ENCODE measurements around the gene DOK1.

The DOK1 gene

DNA sequence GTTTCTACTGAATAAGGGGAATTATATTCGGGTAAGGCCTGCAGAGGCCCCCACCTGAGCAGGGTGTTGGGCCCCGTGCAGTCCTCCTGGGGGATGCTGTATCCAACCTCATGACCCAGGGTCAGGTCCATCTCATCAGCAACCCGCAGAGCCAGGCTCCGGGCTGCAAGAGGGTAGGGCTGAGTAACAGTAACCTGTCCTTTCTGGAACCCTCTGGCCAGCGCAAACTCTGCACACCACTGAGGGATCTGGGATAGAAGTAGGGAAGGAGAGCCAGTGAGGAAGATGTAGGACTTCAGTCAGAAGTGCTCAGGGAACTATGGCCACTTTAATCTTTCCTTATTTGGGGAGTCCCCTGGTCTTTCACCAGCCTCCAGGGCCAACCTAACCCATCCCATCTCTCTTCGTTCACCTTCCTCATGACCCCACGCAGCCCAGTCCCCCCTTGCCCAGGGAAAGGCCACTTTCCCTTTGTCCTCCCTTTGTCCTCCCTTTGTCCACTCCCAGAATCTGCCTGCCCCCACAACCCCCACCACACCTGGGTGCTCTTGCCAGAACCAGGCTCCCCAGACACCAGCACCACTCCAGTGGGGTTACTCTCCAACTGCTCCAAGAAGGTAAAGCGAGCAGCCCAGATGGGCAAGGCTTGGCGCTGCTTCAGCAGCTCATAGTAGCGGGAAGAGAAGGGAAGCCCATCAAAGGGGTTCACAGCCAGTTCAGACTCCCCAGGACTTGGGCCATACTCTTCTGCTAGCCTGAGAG lies 29.4 kb upstream of the DOK1 start:
- Histone ChIP-seq H3K4me3 (no peak overlapping the region), H3K27ac (no peak overlapping the region)

DNA sequence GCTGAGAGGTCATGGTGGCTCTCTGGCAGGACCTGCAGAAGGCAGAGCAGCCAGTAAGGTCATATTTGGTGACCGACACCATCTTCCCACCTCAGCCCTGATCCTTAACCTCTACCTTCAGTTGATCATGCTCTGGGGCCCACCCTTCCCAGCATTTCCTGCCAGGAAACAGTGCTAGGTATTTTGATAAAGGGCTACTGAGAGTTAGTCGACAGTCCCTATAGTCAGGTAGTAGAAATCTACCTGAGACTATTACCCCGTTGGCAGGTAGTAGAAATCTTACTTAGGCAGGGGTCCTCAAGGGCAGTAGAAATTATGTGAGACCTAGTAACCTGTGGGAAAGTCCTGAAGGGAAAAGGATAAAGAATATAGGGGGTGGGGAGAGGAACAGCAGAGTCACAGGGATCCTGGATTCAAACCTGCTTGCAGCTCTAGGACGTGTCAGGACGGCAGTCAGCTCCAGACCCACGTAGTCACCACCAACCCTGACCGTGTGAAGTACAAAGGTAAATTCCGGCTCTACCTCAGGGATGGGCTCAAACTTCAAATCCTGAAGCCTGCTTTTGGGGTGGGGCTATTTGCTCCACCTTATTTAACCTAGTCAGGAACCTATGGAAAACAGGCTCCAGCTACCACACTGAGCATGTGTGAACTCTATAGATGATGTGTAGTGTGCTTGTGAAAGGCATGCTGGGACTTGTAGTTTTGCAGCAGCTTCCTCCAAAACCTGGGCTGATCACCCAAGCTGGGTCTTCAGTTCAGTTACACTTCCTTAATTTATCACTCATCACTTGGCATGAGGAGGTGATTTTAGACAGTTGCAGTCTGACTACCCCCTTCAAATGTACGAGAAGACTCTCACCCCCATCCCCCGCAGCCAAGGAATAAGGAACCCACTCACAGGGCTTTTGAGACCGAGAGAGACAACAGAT lies 28.5 kb upstream of the DOK1 start, which contains the start of gene DQX1:
Gene DQX1 (minus strand): TSS at position 515 of the 932 bp plus-strand sequence. CDS start 502 bp downstream, at position 13.
- Histone ChIP-seq H3K27ac (peak within 1 kb of the TSS in 1 of 21 experiments; percentile 34), H3K4me3 (no peak within 1 kb of the TSS)

DNA sequence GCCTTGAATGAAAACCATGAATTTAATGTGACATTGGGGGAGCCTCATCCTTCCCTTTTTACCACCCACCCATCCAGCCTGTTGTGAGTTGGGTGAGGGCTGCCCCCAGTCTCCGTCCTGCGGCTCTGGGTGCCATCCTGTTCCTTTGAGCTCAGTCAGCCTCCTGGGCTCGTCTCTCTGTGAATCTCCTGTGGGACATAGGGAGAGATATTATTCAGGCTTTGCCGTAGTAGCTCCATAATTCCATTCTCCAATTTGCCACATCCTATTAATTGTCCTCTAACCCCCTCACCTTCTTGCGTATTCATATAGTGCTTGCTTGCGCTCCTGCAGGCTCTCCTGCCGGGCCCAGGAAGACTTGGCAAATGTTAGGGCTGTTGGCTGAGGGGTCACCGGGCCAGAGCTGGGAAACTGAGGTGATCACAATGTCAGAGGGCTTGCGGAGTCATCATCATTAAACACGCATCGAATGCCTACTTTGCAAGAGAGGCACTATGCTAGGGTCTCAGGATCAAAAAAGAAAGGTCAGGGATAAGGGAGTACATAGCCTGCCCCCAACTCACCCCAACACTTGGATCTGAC lies 27.8 kb upstream of the DOK1 start:
- Histone ChIP-seq H3K4me3 (no peak overlapping the region), H3K27ac (no peak overlapping the region)

DNA sequence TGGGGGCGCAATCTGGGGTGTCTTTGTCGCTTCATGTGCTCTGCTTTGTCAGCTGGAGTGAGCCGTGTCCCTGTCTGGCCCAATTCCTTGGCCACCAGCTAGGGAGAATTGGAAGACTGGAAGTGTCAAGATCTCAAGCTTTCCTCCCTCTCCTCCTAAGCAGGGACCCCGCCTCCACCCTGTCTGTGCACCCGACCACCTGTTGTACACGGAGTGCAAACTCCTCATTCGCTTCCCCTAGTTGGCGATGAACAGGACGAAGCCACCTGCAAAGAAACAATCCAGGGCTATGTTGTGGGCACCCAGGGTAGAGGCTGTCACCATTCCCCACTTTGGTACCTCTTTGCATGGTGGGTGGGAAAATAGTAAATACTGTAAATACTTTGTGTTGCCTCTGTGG lies 26.8 kb upstream of the DOK1 start:
- Histone ChIP-seq H3K4me3 (no peak overlapping the region), H3K27ac (no peak overlapping the region)

DNA sequence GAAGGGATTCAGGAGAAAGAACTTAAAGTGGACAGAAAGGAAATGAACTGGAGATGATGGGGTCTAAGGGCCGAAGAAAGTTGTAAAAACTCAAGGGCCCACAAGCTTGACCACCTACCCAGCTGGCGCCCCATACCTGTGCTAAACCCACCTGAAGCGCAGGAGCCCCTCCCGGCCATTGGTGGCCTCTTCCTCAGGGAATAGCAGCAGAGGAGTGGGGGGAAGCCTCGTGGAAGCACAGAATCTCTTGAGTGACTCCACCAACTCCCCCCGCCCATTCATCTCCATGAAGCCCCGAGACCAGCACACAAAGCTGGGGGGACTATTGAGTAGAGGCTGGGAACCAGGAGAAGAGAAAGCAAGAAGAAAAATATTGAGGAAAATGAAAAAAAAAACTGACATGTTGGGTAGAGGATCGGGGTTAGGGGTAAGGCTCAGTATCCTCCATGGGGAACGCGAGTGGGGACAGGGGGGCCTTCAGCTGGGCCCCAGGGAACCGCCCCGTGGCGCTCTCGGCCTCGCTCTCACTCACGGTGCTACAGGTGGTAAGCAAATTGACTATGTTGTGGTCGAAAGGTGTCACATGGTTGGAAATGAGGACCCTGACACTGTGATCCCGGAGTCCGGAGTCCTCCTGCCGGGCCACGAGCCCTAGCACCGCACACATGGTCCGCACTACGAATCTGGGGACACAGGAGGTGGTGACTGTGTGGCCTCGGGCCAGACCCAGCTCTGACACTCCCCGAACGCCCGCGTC lies 25.7 kb upstream of the DOK1 start:
- Histone ChIP-seq H3K4me3 (peak overlapping the region; percentile 91 to 96 (median 94)), H3K27ac (peak overlapping the region; percentile 77 to 98 (median 94))

DNA sequence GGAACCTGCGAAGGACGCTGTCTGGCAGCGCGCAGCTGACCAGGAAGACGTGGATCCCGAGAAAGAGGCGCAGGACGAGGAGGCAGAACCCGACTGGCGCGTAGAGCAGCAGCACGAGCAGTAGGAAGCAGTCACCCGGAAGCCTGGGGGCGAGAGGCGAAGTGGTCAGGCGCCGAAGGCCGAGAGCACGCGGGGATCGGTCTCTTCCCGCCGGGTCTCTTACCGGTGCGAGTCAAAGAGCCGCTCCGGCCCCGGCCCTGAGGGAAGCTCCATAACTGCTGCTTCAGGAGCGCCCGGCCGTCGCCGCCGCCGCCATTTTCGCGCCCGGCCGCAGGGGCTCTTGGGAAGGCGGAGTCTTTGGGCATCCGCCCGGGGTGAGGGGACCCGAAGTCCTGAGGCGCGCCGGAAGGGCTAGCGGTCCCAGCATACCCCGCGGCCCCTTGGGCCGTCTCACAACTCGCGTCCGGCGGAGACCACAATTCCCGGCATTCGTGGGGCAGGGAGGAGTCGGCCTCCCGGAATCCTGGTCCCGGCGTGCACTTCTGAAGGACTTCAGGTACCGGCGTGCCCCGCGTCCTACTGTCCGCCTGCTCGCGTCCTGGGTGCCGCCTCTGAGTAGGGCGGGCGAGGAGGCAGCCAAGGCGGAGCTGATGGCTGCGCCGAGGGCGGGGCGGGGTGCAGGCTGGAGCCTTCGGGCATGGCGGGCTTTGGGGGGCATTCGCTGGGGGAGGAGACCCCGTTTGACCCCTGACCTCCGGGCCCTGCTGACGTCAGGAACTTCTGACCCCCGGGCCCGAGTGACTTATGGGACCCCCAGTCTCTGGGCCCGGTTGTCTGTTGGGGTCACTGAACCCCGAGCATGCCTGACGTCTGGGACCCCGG lies 24.9 kb upstream of the DOK1 start, which contains the start of the genes AUP1 and HTRA2:
Gene AUP1 (minus strand): TSS at position 350 of the 882 bp plus-strand sequence. CDS start 77 bp downstream, at position 273.
Gene HTRA2 (plus strand): TSS at position 577 of the 882 bp plus-strand sequence. CDS start 74 bp downstream, at position 651.
- H3K4me3 ChIP-seq, result peak within 1 kb of the TSS; percentile 91 to 96 (median 94)
- peak within 1 kb of the TSS; percentile 77 to 98 (median 94) for H3K27ac ChIP-seq

DNA sequence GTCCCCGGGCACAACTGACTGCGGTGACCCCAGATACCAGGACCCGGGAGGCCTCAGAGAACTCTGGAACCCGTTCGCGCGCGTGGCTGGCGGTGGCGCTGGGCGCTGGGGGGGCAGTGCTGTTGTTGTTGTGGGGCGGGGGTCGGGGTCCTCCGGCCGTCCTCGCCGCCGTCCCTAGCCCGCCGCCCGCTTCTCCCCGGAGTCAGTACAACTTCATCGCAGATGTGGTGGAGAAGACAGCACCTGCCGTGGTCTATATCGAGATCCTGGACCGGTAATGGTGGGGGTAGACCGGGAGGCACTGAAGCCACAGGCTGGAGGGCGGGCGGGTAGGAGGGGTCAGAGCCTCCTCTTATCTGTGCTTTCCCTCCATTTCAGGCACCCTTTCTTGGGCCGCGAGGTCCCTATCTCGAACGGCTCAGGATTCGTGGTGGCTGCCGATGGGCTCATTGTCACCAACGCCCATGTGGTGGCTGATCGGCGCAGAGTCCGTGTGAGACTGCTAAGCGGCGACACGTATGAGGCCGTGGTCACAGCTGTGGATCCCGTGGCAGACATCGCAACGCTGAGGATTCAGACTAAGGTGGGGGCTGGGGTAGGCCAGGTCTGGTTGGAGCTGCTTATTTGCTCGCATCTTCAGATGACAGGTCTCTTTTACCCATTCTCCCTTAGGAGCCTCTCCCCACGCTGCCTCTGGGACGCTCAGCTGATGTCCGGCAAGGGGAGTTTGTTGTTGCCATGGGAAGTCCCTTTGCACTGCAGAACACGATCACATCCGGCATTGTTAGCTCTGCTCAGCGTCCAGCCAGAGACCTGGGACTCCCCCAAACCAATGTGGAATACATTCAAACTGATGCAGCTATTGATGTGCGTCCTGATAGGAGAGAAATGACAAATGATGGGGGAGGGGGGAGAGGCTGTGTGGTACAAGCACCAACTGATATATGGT lies 24.0 kb upstream of the DOK1 start:
- Histone ChIP-seq H3K4me3 (peak overlapping the region; percentile 91 to 96 (median 94)), H3K27ac (peak overlapping the region; percentile 54 to 98 (median 94))

DNA sequence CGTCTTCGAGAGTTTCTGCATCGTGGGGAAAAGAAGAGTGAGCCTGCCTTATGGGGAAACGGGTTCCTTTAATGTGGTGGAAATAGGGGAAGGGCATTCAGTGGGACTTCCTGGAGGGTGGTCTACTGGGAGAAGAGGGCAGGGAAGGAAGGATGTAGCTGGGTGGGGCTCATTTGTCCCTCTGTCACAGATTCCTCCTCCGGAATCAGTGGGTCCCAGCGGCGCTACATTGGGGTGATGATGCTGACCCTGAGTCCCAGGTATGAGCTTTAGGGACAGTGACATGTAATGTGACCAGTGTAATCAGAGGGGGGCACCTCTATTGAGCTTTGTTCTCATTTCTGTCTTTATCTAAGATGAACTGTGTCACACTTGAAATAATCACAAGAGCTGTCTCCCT lies 22.9 kb upstream of the DOK1 start:
- Histone ChIP-seq H3K4me3 (no peak overlapping the region), H3K27ac (peak overlapping the region in 2 of 21 experiments; percentile 94)

DNA sequence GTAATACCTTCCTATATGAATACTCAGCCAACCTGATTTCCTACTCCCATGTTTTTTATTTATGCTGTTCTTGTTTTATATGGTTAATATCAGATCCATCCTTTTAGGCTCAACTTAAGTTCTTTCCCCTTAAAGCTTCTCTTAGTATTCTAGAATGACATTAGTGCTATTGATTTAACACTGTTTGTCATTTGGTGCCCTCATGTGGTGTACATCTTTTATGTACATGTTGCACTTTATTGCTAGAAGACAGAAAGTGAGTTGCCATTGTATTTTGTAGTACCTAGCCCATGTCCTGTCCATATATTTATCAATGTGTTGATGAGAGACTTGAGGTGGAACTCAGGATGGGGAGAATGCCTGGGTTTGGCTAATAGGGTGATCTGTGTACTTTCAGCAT lies 22.3 kb upstream of the DOK1 start:
- Histone ChIP-seq H3K27ac (no peak overlapping the region), H3K4me3 (no peak overlapping the region)

DNA sequence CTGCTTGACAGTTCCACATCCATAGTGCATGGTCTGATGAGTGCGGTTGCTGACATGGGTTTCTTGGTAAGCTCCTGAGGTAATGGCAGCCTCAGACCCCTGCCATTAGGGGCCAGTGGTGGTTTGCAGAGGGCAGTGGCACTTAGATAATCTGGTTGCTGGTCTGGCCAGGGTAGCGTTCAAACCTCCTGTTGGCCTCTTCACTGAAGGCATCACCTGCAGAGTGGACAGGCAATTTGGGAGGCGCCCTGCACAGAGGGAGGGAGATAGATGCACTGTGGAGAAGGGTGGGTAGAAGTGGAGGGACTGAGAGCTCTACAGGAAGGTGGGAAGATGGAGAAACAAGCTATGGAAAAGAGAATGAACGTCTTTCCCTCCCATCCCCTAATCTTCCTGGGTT lies 21.1 kb upstream of the DOK1 start:
- Histone ChIP-seq H3K4me3 (no peak overlapping the region), H3K27ac (no peak overlapping the region)

DNA sequence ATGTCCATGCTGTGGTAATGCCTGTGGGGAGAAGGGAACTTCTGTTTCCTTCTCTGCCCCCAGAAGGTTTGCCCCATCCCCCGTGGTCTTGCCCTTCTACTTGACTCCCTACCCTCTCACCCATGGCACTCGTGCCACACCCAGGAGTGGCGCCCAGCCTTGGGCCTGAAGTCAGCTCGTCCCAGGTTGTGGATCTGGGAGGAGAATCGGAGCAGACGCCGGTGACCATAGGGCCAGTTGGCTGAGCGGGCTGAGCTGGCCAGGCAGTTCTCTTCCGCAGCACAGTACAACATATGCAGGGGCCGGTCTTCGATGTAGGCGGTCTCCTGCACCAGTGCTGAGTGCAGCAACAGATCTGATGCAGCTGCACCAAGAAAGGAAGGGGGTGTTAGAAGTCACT lies 20.1 kb upstream of the DOK1 start:
- Histone ChIP-seq H3K27ac (no peak overlapping the region), H3K4me3 (no peak overlapping the region)

DNA sequence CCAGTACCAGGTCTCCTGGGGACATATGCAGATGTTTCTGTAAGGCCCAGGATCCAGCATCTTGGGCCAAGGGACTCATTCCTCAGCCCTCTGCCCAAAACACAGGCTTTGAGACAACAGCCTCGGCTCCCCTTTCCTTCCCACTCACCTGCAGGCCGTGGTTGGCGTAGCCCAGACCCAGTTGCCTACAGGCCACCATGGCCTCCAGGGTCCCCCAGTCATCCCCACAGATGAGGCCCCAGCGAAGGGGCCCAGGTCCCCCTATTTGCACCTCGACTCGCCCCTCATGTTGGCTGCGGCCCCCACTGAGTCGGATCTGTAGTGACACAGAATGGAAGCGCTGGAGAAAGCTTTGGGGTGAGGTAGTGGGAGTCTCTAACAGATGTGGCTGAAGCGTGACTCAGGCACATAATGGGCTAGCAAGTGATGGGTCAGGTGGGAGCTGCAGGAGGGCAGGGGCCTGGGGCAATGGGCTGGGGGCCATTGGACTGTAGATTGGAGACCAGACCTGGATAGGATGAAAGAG lies 19.0 kb upstream of the DOK1 start:
- Histone ChIP-seq H3K4me3 (no peak overlapping the region), H3K27ac (no peak overlapping the region)

DNA sequence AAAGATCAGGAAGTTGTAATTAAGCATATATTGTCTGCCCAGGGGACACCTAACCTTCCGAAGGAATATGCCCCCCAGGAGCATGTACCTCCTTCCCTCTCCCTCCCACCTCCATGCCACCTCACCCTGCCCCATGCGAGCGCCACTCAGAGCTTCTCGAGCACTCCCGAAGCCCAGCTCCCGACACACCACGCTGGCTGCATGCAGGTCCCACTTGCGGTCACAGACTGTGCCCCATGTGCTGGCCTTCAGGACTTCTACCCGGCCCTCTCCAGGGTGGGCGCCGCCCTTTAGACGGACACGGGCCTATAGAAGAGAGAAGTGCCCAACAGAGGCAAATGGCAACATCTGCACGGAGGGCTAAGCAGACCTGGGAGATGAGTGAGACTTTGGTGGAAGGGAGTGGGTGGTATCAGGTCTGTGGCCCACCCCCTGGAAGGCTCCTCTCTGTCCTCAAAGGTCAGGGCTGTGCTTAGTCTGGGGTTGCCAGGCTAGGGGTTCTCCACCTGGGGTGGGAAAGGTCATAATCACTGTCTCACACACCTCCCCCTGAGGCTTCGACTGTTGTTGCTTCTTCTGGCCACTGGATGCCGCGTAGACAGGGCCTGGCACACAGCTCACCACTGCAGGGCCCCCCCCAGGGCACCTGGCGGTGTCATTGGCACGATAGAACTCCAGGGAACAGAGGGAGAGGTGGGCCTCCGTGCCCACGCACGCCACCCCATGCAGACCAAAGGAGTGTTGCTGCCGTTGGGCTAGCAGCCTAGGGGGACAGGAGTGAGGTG lies 18.2 kb upstream of the DOK1 start:
- no peak overlapping the region for H3K4me3 ChIP-seq
- no peak overlapping the region for H3K27ac ChIP-seq

DNA sequence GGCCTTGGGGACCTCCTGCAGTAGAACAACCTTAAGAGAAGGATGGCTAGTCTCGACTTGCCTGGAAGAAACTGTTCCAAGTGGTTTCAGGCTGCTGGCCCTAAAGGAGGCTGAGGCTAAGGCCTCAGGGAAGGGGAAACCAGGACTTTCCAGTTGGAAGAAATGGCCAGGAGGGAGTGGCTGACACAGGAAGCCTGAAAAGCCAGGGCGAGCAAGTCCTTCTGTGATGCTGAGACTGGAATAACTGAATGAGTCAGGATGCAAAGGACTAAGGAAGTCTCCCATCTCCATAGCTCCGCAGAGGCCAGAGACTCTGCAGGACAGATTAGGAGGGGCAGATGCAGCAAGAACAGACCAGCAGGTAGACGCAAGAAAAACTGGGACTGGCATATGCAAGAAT lies 17.4 kb upstream of the DOK1 start:
- H3K27ac ChIP-seq, result no peak overlapping the region
- no peak overlapping the region for H3K4me3 ChIP-seq

DNA sequence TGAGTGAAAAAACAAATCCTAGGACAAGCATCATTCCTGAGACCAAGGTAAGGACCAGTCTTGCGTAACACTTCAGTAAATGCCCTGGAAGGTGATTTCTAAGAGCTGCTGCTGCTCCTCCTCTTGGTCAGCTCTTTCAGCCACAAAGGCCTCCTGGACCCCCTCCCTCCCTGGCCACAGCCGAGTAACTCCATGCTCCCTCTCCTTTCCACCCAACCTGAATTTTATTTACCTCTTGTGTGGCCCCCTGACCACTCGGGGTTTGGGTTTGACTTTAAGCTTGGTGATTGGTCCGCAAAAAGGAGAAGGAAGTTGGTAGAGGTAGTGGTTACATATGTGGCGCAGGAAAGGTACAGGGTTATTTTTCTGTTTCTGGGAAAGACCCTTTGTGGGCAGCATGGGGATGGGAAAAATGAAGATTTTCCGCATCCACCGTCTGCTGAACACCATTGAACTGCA lies 15.6 kb upstream of the DOK1 start:
- peak overlapping the region in 1 of 21 experiments; percentile 33 for H3K27ac ChIP-seq
- no peak overlapping the region for H3K4me3 ChIP-seq

DNA sequence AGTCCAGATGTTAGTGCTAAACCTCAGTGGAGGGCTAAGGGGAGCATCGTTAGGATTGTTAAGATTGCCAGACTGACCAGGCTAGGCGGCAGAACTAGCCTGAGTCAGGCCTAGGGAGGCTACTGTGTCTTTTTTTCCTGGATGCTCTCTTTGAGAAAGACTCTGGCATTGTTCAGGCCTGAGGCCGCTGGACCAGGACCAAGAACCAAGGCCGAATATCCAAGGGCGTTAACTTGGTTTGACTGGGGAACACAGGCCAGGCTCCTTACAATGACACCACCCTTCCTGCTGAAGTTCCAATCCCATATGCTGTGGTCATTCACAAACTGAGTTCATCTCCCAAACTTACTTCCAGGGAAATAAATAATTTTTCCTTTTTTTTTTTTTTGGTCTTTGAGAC lies 14.2 kb upstream of the DOK1 start:
- Histone ChIP-seq H3K4me3 (no peak overlapping the region), H3K27ac (peak overlapping the region in 3 of 21 experiments; percentile 16 to 32 (median 28))
